Left lung (tissue), 10 donors: ENCODE measurements around the gene UST. TPM values are rescaled to one million over a fixed set of nuclear protein-coding genes. Genes with fewer than 3 reads are reported as not detected.
"Not testable (repeated sequence)": the region's sequence is repeated elsewhere in the genome, so short reads cannot be mapped to it uniquely, and the experiment has no call there.

Source experiments
- ATAC-seq: fragments of 200-7000 bp; cut with Tn5 transposase; one replicate; pipeline ENCODE4 v1.9.1; 2020; ENCODE audit warnings: moderate library complexity
- DNase-seq, 4 donors: peaks; one replicate each; pipeline ENCODE4 v3.0.0-alpha.2; 2013 to 2020
- H3K27ac ChIP-seq, 2 donors: fragments of 200-600 bp; sonication (generic) in 1 of 2; one replicate each; pipeline versions ENCODE4 v1.5.0 to v1.8.0; 2020 to 2021
- H3K27me3 ChIP-seq, 2 donors: fragments of 200-600 bp; sonication (generic) in 1 of 2; one replicate each; pipeline versions ENCODE4 v1.5.0 to v1.8.0; 2020 to 2021
- H3K36me3 ChIP-seq, 2 donors: fragments of 200-600 bp; sonication (generic) in 1 of 2; one replicate each; pipeline versions ENCODE4 v1.5.0 to v1.8.0; 2020 to 2021
- H3K4me1 ChIP-seq, 2 donors: fragments of 200-600 bp; one replicate each; pipeline ENCODE4 v1.8.0; 2021
- H3K4me3 ChIP-seq, 2 donors: fragments of 200-600 bp; sonication (generic) in 1 of 2; one replicate each; pipeline versions ENCODE4 v1.5.0 to v1.8.0; 2020 to 2021; ENCODE audit warnings: mild to moderate bottlenecking in 1 of 2
- H3K9me3 ChIP-seq, 2 donors: fragments of 200-600 bp; sonication (generic) in 1 of 2; one replicate each; pipeline versions ENCODE4 v1.5.0 to v1.8.0; 2020 to 2021
- CTCF ChIP-seq, 2 donors: fragments of 200-600 bp; sonication (generic) in 1 of 2; IDR thresholded peaks; one replicate each; pipeline versions ENCODE4 v1.5.0 to v1.8.0; 2021; ENCODE audit warnings: antibody characterized with exemption in 2 of 2
- intact Hi-C, 2 donors: fragments of 100-400 bp; cut with DNase I; formaldehyde crosslinking; loops; one replicate each; pipeline versions ENCODE4 v1.11.2 to v1.14.2; 2022
- polyA plus RNA-seq, 6 donors: library from polyadenylated mRNA; unstranded; fragments of 120-200 nt; gene quantifications; one replicate each; pipeline ENCODE4 v1.2.1, GENCODE V29; 2013; ENCODE audit not compliant: insufficient read length in 6 of 6
- total RNA-seq, 2 donors: library from RNA; stranded (reverse); fragmentation: NEBNext Ultra II Directional; extraction: Animal tissue kit (Norgen Biotek cat#: 25700); gene quantifications; one replicate each; pipeline ENCODE4 v1.2.1, GENCODE V29; 2021
- donor health status: DM: no; HTN: yes; CAD: no.
- donor health status: DM: no; HTN: no; CAD: no.

UST gene
- total and polyA plus RNA-seq, 8 donors = 7.4 to 17.0 (median 9.5) TPM

GRCh38 chr6:148750838-148751792 lies 4.3 kb downstream of the UST start:
- Histone ChIP-seq H3K4me3 (no peak overlapping the region), H3K9me3 (no peaks in the 10 kb centered on the region), H3K27ac (no peak overlapping the region), H3K27me3 (peaks cover 0 to 62% of the 10 kb centered on the region in 2 donors), H3K36me3 (no peaks in the 10 kb centered on the region), H3K4me1 (peaks cover 0 to 21% of the 10 kb centered on the region in 2 donors)
- DNase-seq (peak in 2 of 4 donors; percentile 63 to 75), ATAC-seq (peak; percentile 10)
- no peak for TF ChIP-seq CTCF (IDR thresholded peaks at IDR 0.05)
- intact Hi-C loops = no loop called here

- H3K27ac ChIP-seq = no peak overlapping the region
- ATAC-seq (no peak), DNase-seq (no peak)
- intact Hi-C loops = no loop called here
- H3K4me3 ChIP-seq = no peak overlapping the region
- no peak for TF ChIP-seq CTCF (IDR thresholded peaks at IDR 0.05)
- H3K9me3 ChIP-seq = no peaks in the 10 kb centered on the region
- no peaks in the 10 kb centered on the region for H3K36me3 ChIP-seq
- peaks cover 0 to 18% of the 10 kb centered on the region in 2 donors for H3K4me1 ChIP-seq
- H3K27me3 ChIP-seq = peaks cover 0 to 55% of the 10 kb centered on the region in 2 donors
These were observed 5.0 kb downstream of the UST start for GRCh38 chr6:148751793-148752170.

- H3K27ac ChIP-seq, intact Hi-C loops, ATAC-seq, H3K4me3 ChIP-seq, H3K9me3 ChIP-seq, H3K36me3 ChIP-seq, DNase-seq: not testable (repeated sequence)
- Histone ChIP-seq H3K4me1 (peaks cover 4 to 27% of the 10 kb centered on the region in 2 donors), H3K27me3 (peaks cover 0 to 19% of the 10 kb centered on the region in 2 donors)
These were observed 8.5 kb downstream of the UST start for GRCh38 chr6:148755379-148755778.

- H3K4me1 ChIP-seq = peaks cover 28 to 49% of the 10 kb centered on the region in 2 donors
- no peak for DNase-seq
- intact Hi-C loops = no loop called here
- no peak for TF ChIP-seq CTCF (IDR thresholded peaks at IDR 0.05)
- H3K27me3 ChIP-seq = no peaks in the 10 kb centered on the region
- no peak for ATAC-seq
- no peaks in the 10 kb centered on the region for H3K9me3 ChIP-seq
- no peak overlapping the region for H3K4me3 ChIP-seq
- no peaks in the 10 kb centered on the region for H3K36me3 ChIP-seq
- H3K27ac ChIP-seq = no peak overlapping the region
These were observed 11.2 kb downstream of the UST start for GRCh38 chr6:148757944-148758480.

GRCh38 chr6:148758492-148758891 lies 11.7 kb downstream of the UST start:
- Histone ChIP-seq H3K36me3 (no peaks in the 10 kb centered on the region), H3K4me1 (peaks cover 28 to 49% of the 10 kb centered on the region in 2 donors), H3K27me3 (no peaks in the 10 kb centered on the region), H3K4me3 (no peak overlapping the region), H3K9me3 (no peaks in the 10 kb centered on the region), H3K27ac (peak overlapping the region in 1 of 2 donors; percentile 18)
- DNase-seq (peak in 1 of 4 donors; percentile 62), ATAC-seq (peak; percentile 10)
- no peak for TF ChIP-seq CTCF (IDR thresholded peaks at IDR 0.05)
- intact Hi-C loops = no loop called here
